Prostate gland (tissue), 2 donors: ENCODE results near the gene MRGPRG.

ENCODE experiments used
- CTCF ChIP-seq, 4 experiments: fragments of 200-600 bp in 2 of 4; fragments of 450-650 bp in 2 of 4; sonication (generic) in 2 of 4; IDR thresholded peaks; 1 replicate in 3 of 4; 2 replicates in 1 of 4; pipeline ENCODE4 v1.5.1; 2016 to 2019; ENCODE audit warnings: antibody characterized with exemption in 4 of 4, mild to moderate bottlenecking in 2 of 4, moderate library complexity in 2 of 4
- POLR2AphosphoS5 ChIP-seq: sonication (generic); formaldehyde crosslinking; IDR thresholded peaks from one replicate; pipeline ENCODE4 v1.6.1; 2017; ENCODE audit warnings: antibody characterized with exemption

- TF ChIP-seq POLR2AphosphoS5 (no peak), CTCF (IDR thresholded peaks at IDR 0.05) (no peak)
Measured at GRCh38 chr11:3218483-3219280, at the start of gene MRGPRG.
